IPS DF 19.7 (cell line): ENCODE data around the gene GJA5.
"Not testable (repeated sequence)": the region's sequence is repeated elsewhere in the genome, so short reads cannot be mapped to it uniquely, and the experiment has no call there.

Experiments
- DNase-seq: peaks from one replicate; pipeline ENCODE4 v3.0.0-alpha.2; 2013; ENCODE audit warnings: low read depth, low spot score

Gene GJA5

GRCh38 chr1:147762233-147763024 is 2.0 kb upstream of the GJA5 start:
- no peak for DNase-seq

GRCh38 chr1:147758379-147759100 is 1.9 kb downstream of the GJA5 start:
- DNase-seq, result no peak

GRCh38 chr1:147757015-147757990 is 3.1 kb downstream of the GJA5 start:
- DNase-seq, result no peak

GRCh38 chr1:147756341-147756740 is 4.1 kb downstream of the GJA5 start:
- DNase-seq, result no peak

GRCh38 chr1:147754661-147755060 is 5.7 kb downstream of the GJA5 start:
- DNase-seq, result no peak

- DNase-seq, result no peak
Observed at GRCh38 chr1:147753081-147753480, 7.3 kb downstream of the GJA5 start.

- DNase-seq, result no peak
Observed at GRCh38 chr1:147752511-147752910, 7.9 kb downstream of the GJA5 start.

GRCh38 chr1:147751346-147751745 is 9.1 kb downstream of the GJA5 start:
- DNase-seq, result no peak

GRCh38 chr1:147750618-147751217 is 9.7 kb downstream of the GJA5 start:
- DNase-seq, result no peak

- DNase-seq, result no peak
Observed at GRCh38 chr1:147749792-147750191, 10.6 kb downstream of the GJA5 start.

GRCh38 chr1:147748676-147749350 is 11.6 kb downstream of the GJA5 start:
- DNase-seq, result no peak

- no peak for DNase-seq
Observed at GRCh38 chr1:147747966-147748365, 12.4 kb downstream of the GJA5 start.

GRCh38 chr1:147745271-147745670 is 15.1 kb downstream of the GJA5 start:
- DNase-seq, result no peak

- DNase-seq, result no peak
Observed at GRCh38 chr1:147741065-147741464, 19.3 kb downstream of the GJA5 start.

GRCh38 chr1:147740391-147740790 is 20.0 kb downstream of the GJA5 start:
- DNase-seq, result no peak

- no peak for DNase-seq
Observed at GRCh38 chr1:147738739-147739476, 21.5 kb downstream of the GJA5 start.

- DNase-seq, result no peak
Observed at GRCh38 chr1:147738129-147738528, 22.3 kb downstream of the GJA5 start.

GRCh38 chr1:147736883-147737282 is 23.5 kb downstream of the GJA5 start:
- DNase-seq, result no peak

- DNase-seq, result no peak
Observed at GRCh38 chr1:147735423-147735822, 25.0 kb downstream of the GJA5 start.

GRCh38 chr1:147734291-147734841 is 26.0 kb downstream of the GJA5 start:
- DNase-seq, result not testable (repeated sequence)
